IMR-90 (cell line): ENCODE results near the gene GPR17. TPM values are rescaled to one million over a fixed set of nuclear protein-coding genes. Genes with fewer than 3 reads are reported as not detected.
A peak's percentile ranks its signal among the peaks of the same experiment; 100 is the strongest.

Experiments
- ATAC-seq: fragments of 200-7000 bp; cut with Tn5 transposase; 2 replicates; pipeline ENCODE4 v1.9.1; 2020; ENCODE audit warnings: low read depth, mild to moderate bottlenecking, moderate library complexity
- BruUV-seq: library from RNA; stranded (reverse); fragments of 400-500 nt; replicated peaks from 2 replicates; lab custom pipeline; 2021; lab: Mats Ljungman, UMichigan
- CTCF ChIA-PET: fragments of 300-600 bp; formaldehyde crosslinking; extraction: SDS; loops from one replicate; lab custom pipeline; 2021; ENCODE audit warnings: antibody characterized with exemption; lab: Yijun Ruan, JAX
- POLR2A ChIA-PET: fragments of 300-600 bp; sonication (Branson Sonifier 250); formaldehyde crosslinking; loops from one replicate; lab custom pipeline; 2022; ENCODE audit warnings: antibody characterized with exemption; ENCODE audit not compliant: unreplicated experiment; lab: Charles Lee
- DNase-seq: peaks from one replicate; pipeline ENCODE4 v3.0.0; 2013
- H2AFZ ChIP-seq: replicated peaks from 2 replicates; pipeline ENCODE3; 2013; ENCODE audit warnings: low read length, mild to moderate bottlenecking; ENCODE audit not compliant: poor library complexity
- H2AK5ac ChIP-seq: 2 replicates; pipeline ENCODE4 v1.6.1; 2013; ENCODE audit warnings: low read depth, low read length, inconsistent platforms
- H2AK9ac ChIP-seq: replicated peaks from 2 replicates; pipeline ENCODE3; 2013; ENCODE audit warnings: mild to moderate bottlenecking, low read depth, low read length, moderate library complexity; ENCODE audit not compliant: poor library complexity
- H2BK120ac ChIP-seq: 2 replicates; pipeline ENCODE4 v1.6.1; 2013; ENCODE audit warnings: low read depth, low read length, inconsistent platforms
- H2BK15ac ChIP-seq: 3 replicates; pipeline ENCODE4 v1.6.1; 2013; ENCODE audit warnings: low read depth, low read length, inconsistent platforms
- H2BK20ac ChIP-seq: 2 replicates; pipeline ENCODE4 v1.6.1; 2013; ENCODE audit warnings: low read depth, mild to moderate bottlenecking, inconsistent platforms, low read length, moderate library complexity
- H2BK5ac ChIP-seq: 2 replicates; pipeline ENCODE4 v1.6.1; 2013; ENCODE audit warnings: mild to moderate bottlenecking, low read depth, low read length, inconsistent platforms; ENCODE audit not compliant: poor library complexity, severe bottlenecking
- H3K14ac ChIP-seq: replicated peaks from 2 replicates; pipeline ENCODE4 v1.6.1; 2013; ENCODE audit warnings: low read depth, low read length, inconsistent platforms
- H3K18ac ChIP-seq: 2 replicates; pipeline ENCODE4 v1.6.1; 2013; ENCODE audit warnings: low read depth, low read length, control low read depth
- H3K23ac ChIP-seq: 2 replicates; pipeline ENCODE4 v1.6.1; 2013; ENCODE audit warnings: low read depth, low read length, inconsistent platforms
- H3K27ac ChIP-seq: 2 replicates; pipeline ENCODE4 v1.5.1; 2013; ENCODE audit warnings: mild to moderate bottlenecking, control low read depth, low read length; ENCODE audit not compliant: insufficient read depth
- H3K27me3 ChIP-seq: 2 replicates; pipeline ENCODE4 v1.6.1; 2013; ENCODE audit warnings: low read length; ENCODE audit not compliant: control insufficient read depth, insufficient read depth
- H3K36me3 ChIP-seq: 2 replicates; pipeline ENCODE4 v1.6.1; 2013; ENCODE audit warnings: low read length, mixed read lengths; ENCODE audit not compliant: control insufficient read depth, insufficient read depth
- H3K4ac ChIP-seq: 2 replicates; pipeline ENCODE4 v1.6.1; 2013; ENCODE audit warnings: low read depth, low read length, inconsistent platforms
- H3K4me1 ChIP-seq: 2 replicates; pipeline ENCODE4 v1.6.1; 2013; ENCODE audit warnings: low read length, mixed read lengths; ENCODE audit not compliant: control insufficient read depth, insufficient read depth
- H3K4me2 ChIP-seq: 2 replicates; pipeline ENCODE4 v1.6.1; 2013; ENCODE audit warnings: low read depth, mild to moderate bottlenecking, control low read depth, low read length, moderate library complexity
- H3K4me3 ChIP-seq: 2 replicates; pipeline ENCODE4 v1.5.1; 2013; ENCODE audit warnings: low read depth, mild to moderate bottlenecking, control low read depth, low read length, moderate library complexity; ENCODE audit not compliant: insufficient read depth
- H3K56ac ChIP-seq: 2 replicates; pipeline ENCODE4 v1.6.1; 2013; ENCODE audit warnings: low read length, inconsistent platforms; ENCODE audit not compliant: insufficient read depth; ENCODE audit errors: extremely low read depth
- H3K79me1 ChIP-seq, 2 experiments: 2 replicates each; pipeline ENCODE4 v1.6.1; 2013; ENCODE audit warnings: low read length in 2 of 2, inconsistent platforms in 1 of 2, low read depth in 1 of 2
- H3K9ac ChIP-seq: 2 replicates; pipeline ENCODE4 v1.6.1; 2013; ENCODE audit warnings: low read depth, low read length, control low read depth
- H3K9me1 ChIP-seq: 2 replicates; pipeline ENCODE4 v1.6.1; 2013; ENCODE audit warnings: low read length, inconsistent platforms; ENCODE audit not compliant: insufficient read depth
- H3K9me3 ChIP-seq: 2 replicates; pipeline ENCODE4 v1.6.1; 2013; ENCODE audit warnings: low read length; ENCODE audit not compliant: control insufficient read depth, insufficient read depth
- H4K20me1 ChIP-seq: 2 replicates; pipeline ENCODE4 v1.6.1; 2013; ENCODE audit warnings: low read length, inconsistent platforms; ENCODE audit not compliant: insufficient read depth
- H4K5ac ChIP-seq: 2 replicates; pipeline ENCODE4 v1.6.1; 2013; ENCODE audit warnings: mild to moderate bottlenecking, low read depth, low read length, control low read depth
- H4K8ac ChIP-seq, 2 experiments: 2 replicates each; pipeline ENCODE4 v1.6.1; 2013; ENCODE audit warnings: low read depth in 2 of 2, low read length in 2 of 2, control low read depth in 1 of 2, inconsistent platforms in 1 of 2
- H4K91ac ChIP-seq: 2 replicates; pipeline ENCODE4 v1.6.1; 2013; ENCODE audit warnings: low read depth, low read length, inconsistent platforms; ENCODE audit not compliant: insufficient read depth
- BHLHE40 ChIP-seq: fragments of 150-350 bp; IDR thresholded peaks from 2 replicates; pipeline ENCODE4 v1.6.1; 2016; ENCODE audit warnings: mild to moderate bottlenecking, low read depth, low read length
- FOS ChIP-seq: fragments of 150-350 bp; IDR thresholded peaks from 2 replicates; pipeline ENCODE4 v1.6.1; 2016; ENCODE audit warnings: low read depth, low read length
- MAFK ChIP-seq: IDR thresholded peaks from 2 replicates; pipeline ENCODE4 v1.6.1; 2012; ENCODE audit warnings: low read depth, low read length, improper control_type of control experiment
- MXI1 ChIP-seq: IDR thresholded peaks from 2 replicates; pipeline ENCODE4 v1.6.1; 2012; ENCODE audit warnings: low read depth, mild to moderate bottlenecking, low read length, moderate library complexity, borderline replicate concordance
- SMC3 ChIP-seq: fragments of 150-350 bp; IDR thresholded peaks from 2 replicates; pipeline ENCODE4 v1.6.1; 2016; ENCODE audit warnings: low read depth, mild to moderate bottlenecking, antibody characterized with exemption, low read length, moderate library complexity
- USF2 ChIP-seq: fragments of 150-350 bp; IDR thresholded peaks from 2 replicates; pipeline ENCODE4 v1.6.1; 2017; ENCODE audit warnings: mild to moderate bottlenecking, antibody characterized with exemption, low read length, low read depth
- WGBS, 2 experiments: methylation state at CpG; one replicate each; pipeline versions ENCODE4 v1.1.5 to v1.1.7; 2013; ENCODE audit warnings: missing lambda C conversion rate in 2 of 2; ENCODE audit not compliant: insufficient read length in 1 of 2; ENCODE audit errors: extremely low coverage in 2 of 2; 5-methylcytosine and 5-hydroxymethylcytosine counted together
- dilution Hi-C: fragments of 300-500 bp; cut with HindIII; formaldehyde crosslinking; loops from one replicate; pipeline ENCODE4 v1.14.3; 2018; ENCODE audit warnings: low sequenced_read_pairs; ENCODE audit not compliant: unreplicated experiment
- in situ Hi-C: fragments of 300-500 bp; cut with MboI; formaldehyde crosslinking; loops from 3 replicates; pipeline ENCODE4 v1.14.3; 2019; ENCODE audit warnings: low sequenced_read_pairs, inconsistent platforms, mixed read lengths
- intact Hi-C: fragments of 100-400 bp; cut with micrococcal nuclease; formaldehyde crosslinking; loops from 2 replicates; pipeline ENCODE4 v1.10.0; 2022
- polyA plus RNA-seq, 3 experiments: library from polyadenylated mRNA; depleted of rRNA; stranded (reverse); fragments of >200 nt; gene quantifications; 2 replicates each; pipeline ENCODE4 v1.2.3, GENCODE V29; 2012; ENCODE audit warnings: low replicate concordance in 1 of 3
- total RNA-seq: library from RNA; depleted of rRNA; stranded (reverse); fragments of >200 nt; gene quantifications from 2 replicates; pipeline ENCODE4 v1.2.3, GENCODE V29; 2012

Gene GPR17
- total and polyA plus RNA-seq, 2 of the 4 experiments (the other 2 are of a cell fraction), result not detected

- H3K4me2 ChIP-seq, result no peak overlapping the region
- H3K9ac ChIP-seq, result no peak overlapping the region
- H2AFZ ChIP-seq, result peak overlapping the region; percentile 51
- ChIA-PET CTCF (no interaction called here), POLR2A (no interaction called here)
- no peak overlapping the region for H2AK5ac ChIP-seq
- H3K4ac ChIP-seq, result no peak overlapping the region
- no peak overlapping the region for H4K91ac ChIP-seq
- dilution Hi-C loops (no loop called here), in situ Hi-C loops (no loop called here), intact Hi-C loops (no loop called here)
- TF ChIP-seq USF2 (no peak), MXI1 (no peak), BHLHE40 (no peak), FOS (no peak), MAFK (no peak), SMC3 (no peak)
- no peak overlapping the region for H2BK20ac ChIP-seq
- H3K4me1 ChIP-seq, result peaks cover 4% of the 10 kb centered on the region
- H3K36me3 ChIP-seq, result no peaks in the 10 kb centered on the region
- no peak overlapping the region for H3K23ac ChIP-seq
- H3K18ac ChIP-seq, result no peak overlapping the region
- no peak overlapping the region for H4K8ac ChIP-seq
- no TSS peak for BruUV-seq
- no peaks in the 10 kb centered on the region for H4K20me1 ChIP-seq
- H2BK15ac ChIP-seq, result no peak overlapping the region
- no peak overlapping the region for H4K5ac ChIP-seq
- H2BK5ac ChIP-seq, result no peak overlapping the region
- peak overlapping the region; percentile 52 for H2AK9ac ChIP-seq
- 39% methylated on average over 7 of the region's 25 CpGs; no CpG with 5 or more reads in 1 of the 2 experiments for WGBS, 2 experiments
- H3K9me3 ChIP-seq, result no peaks in the 10 kb centered on the region
- H3K27ac ChIP-seq, result no peak overlapping the region
- no peak overlapping the region for H2BK120ac ChIP-seq
- no peak overlapping the region for H3K4me3 ChIP-seq
- H3K56ac ChIP-seq, result no peak overlapping the region
- H3K14ac ChIP-seq, result no peak overlapping the region
- H3K27me3 ChIP-seq, result peaks cover 22% of the 10 kb centered on the region
- H3K79me1 ChIP-seq, result no peaks in the 10 kb centered on the region
- DNase-seq, result no peak
- ATAC-seq, result no peak
- peaks cover 9% of the 10 kb centered on the region; the same call in 1 of the 2 replicates for H3K9me1 ChIP-seq
Measured at GRCh38 chr2:127681288-127681804, 35.4 kb downstream of the GPR17 start.
